ENCODE results near the gene KRTAP2-3.

KRTAP2-3 gene

DNA sequence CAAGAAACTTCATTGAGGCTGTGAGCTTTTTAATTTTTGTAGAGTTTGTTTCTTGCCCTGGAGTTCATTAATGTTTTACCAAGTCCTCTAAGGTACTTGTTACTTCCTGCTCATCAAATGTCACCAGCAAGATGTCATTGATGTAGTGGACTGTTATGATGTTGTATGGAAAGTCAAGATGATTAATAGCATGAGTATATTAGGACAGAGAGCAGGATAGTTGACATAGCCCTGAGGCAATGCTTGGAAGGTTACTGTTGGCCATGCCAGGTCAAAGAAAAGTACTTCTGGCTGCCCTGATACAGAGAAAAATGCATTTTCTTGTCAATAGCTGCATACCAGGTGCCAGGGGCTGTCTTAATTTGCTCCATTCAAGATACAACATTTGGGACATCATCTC lies 39.6 kb downstream of the KRTAP2-3 start:
- Histone ChIP-seq H2AFZ (ENCODE audit: low read length) (no peak overlapping the region), H4K20me1 (ENCODE audit: insufficient read depth, low read length) (no peaks in the 10 kb centered on the region), H3K9me2 (ENCODE audit: low read depth, low read length) (no peaks in the 10 kb centered on the region), H3K4me1 (ENCODE audit: insufficient read depth, low read length, severe bottlenecking) (no peaks in the 10 kb centered on the region), H3K4me3 (ENCODE audit: low read depth, low read length, poor library complexity, severe bottlenecking) (no peak overlapping the region), H3K9me3 (ENCODE audit: low read length) (no peaks in the 10 kb centered on the region), H3F3A (ENCODE audit: insufficient read depth, low read length) (no peaks in the 10 kb centered on the region), H3K27me3 (ENCODE audit: insufficient read depth, low read length) (no peaks in the 10 kb centered on the region), H3K4me2 (ENCODE audit: low read length) (no peak overlapping the region), H3K79me2 (ENCODE audit: insufficient read depth, low read length) (no peaks in the 10 kb centered on the region), H3K9ac (ENCODE audit: low read length) (no peak overlapping the region), H3K36me3 (ENCODE audit: insufficient read depth, low read length) (no peaks in the 10 kb centered on the region), H3K27ac (ENCODE audit: low read depth, low read length, poor library complexity, severe bottlenecking) (no peak overlapping the region)
- no peak for TF ChIP-seq EZH2 (IDR thresholded peaks at IDR 0.05; ENCODE audit: borderline replicate concordance, low read length)

- no peak overlapping the region for H3K4me3 ChIP-seq (ENCODE audit: low read depth, low read length, poor library complexity, severe bottlenecking)
- no peak overlapping the region for H3K4me2 ChIP-seq (ENCODE audit: low read length)
- no peak overlapping the region for H2AFZ ChIP-seq (ENCODE audit: low read length)
- no peaks in the 10 kb centered on the region for H3K9me3 ChIP-seq (ENCODE audit: low read length)
- H3K4me1 ChIP-seq (ENCODE audit: insufficient read depth, low read length, severe bottlenecking), result no peaks in the 10 kb centered on the region
- H3K79me2 ChIP-seq (ENCODE audit: insufficient read depth, low read length), result no peaks in the 10 kb centered on the region
- no peaks in the 10 kb centered on the region for H3F3A ChIP-seq (ENCODE audit: insufficient read depth, low read length)
- no peak overlapping the region for H3K9ac ChIP-seq (ENCODE audit: low read length)
- TF ChIP-seq EZH2 (IDR thresholded peaks at IDR 0.05; ENCODE audit: borderline replicate concordance, low read length), result no peak
- TF ChIP-seq CTCF (IDR thresholded peaks at IDR 0.05; ENCODE audit: low read length), result no peak
- H3K36me3 ChIP-seq (ENCODE audit: insufficient read depth, low read length), result no peaks in the 10 kb centered on the region
- no peaks in the 10 kb centered on the region for H3K27me3 ChIP-seq (ENCODE audit: insufficient read depth, low read length)
- H4K20me1 ChIP-seq (ENCODE audit: insufficient read depth, low read length), result no peaks in the 10 kb centered on the region
- no peaks in the 10 kb centered on the region for H3K9me2 ChIP-seq (ENCODE audit: low read depth, low read length)
- H3K27ac ChIP-seq (ENCODE audit: low read depth, low read length, poor library complexity, severe bottlenecking), result no peak overlapping the region
These were observed 40.5 kb downstream of the KRTAP2-3 start for GRCh38 chr17:41019415-41019814.

- no peak overlapping the region for H2AFZ ChIP-seq (ENCODE audit: low read length)
These were observed 41.4 kb downstream of the KRTAP2-3 start for GRCh38 chr17:41018541-41018940.

More at GRCh38 chr17:41018541-41018940, 41.4 kb downstream of the KRTAP2-3 start:
- Histone ChIP-seq H3K4me1 (ENCODE audit: insufficient read depth, low read length, severe bottlenecking) (no peaks in the 10 kb centered on the region), H3K4me3 (ENCODE audit: low read depth, low read length, poor library complexity, severe bottlenecking) (no peak overlapping the region), H3K9me3 (ENCODE audit: low read length) (no peaks in the 10 kb centered on the region), H3K27ac (ENCODE audit: low read depth, low read length, poor library complexity, severe bottlenecking) (no peak overlapping the region), H4K20me1 (ENCODE audit: insufficient read depth, low read length) (no peaks in the 10 kb centered on the region), H3K79me2 (ENCODE audit: insufficient read depth, low read length) (no peaks in the 10 kb centered on the region), H3K9ac (ENCODE audit: low read length) (no peak overlapping the region), H3K4me2 (ENCODE audit: low read length) (no peak overlapping the region), H3F3A (ENCODE audit: insufficient read depth, low read length) (no peaks in the 10 kb centered on the region), H3K27me3 (ENCODE audit: insufficient read depth, low read length) (no peaks in the 10 kb centered on the region), H3K36me3 (ENCODE audit: insufficient read depth, low read length) (no peaks in the 10 kb centered on the region), H3K9me2 (ENCODE audit: low read depth, low read length) (no peaks in the 10 kb centered on the region)
- TF ChIP-seq CTCF (IDR thresholded peaks at IDR 0.05; ENCODE audit: low read length) (no peak), EZH2 (IDR thresholded peaks at IDR 0.05; ENCODE audit: borderline replicate concordance, low read length) (no peak)
